ENCODE results near the gene BICRA. TPM values are rescaled to one million over a fixed set of nuclear protein-coding genes. Genes with fewer than 3 reads are reported as not detected.

The BICRA gene
- polyA plus RNA-seq, 1 of the 3 experiments (the other 2 are of a cell fraction) = 1.4 TPM

DNA sequence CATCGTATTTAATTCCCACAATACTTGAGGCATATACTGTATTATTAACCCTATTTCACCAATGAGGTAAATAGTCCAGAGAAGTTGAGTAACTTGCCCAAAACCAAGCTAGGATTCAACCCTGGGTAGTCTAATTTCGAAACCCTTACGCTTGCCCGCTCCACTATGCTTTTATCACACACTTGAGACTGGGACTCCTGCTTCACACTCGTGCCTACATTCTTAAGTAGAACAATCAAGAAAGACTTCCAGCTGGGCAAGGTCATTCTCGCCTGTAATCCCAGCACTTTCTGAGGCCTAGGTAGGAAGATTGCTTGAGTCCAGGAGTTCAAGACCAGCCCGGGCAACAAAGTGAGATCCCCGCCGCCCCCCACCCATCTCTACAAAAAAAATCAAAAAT, 39.6 kb upstream of the BICRA start:
- H3K9ac ChIP-seq = no peak overlapping the region
- H3K27me3 ChIP-seq (ENCODE audit: insufficient read depth) = no peaks in the 10 kb centered on the region
- no peaks in the 10 kb centered on the region; a peak in 1 of 4 replicates for H3K4me1 ChIP-seq (ENCODE audit: control insufficient read depth in 1 of 2, insufficient read depth in 2 of 2, low read depth in 1 of 2, low read length in 1 of 2)
- POLR2A ChIA-PET = no interaction called here
- no peaks in the 10 kb centered on the region for H3F3A ChIP-seq (replicated peaks; ENCODE audit: insufficient read depth)
- 86% methylated on average over 9 of the region's 9 CpGs for WGBS (ENCODE audit: low lambda C conversion rate)
- H3K4me2 ChIP-seq = no peak overlapping the region
- no peak overlapping the region for H2AFZ ChIP-seq (ENCODE audit: low read depth)
- no peaks in the 10 kb centered on the region for H3K9me3 ChIP-seq
- CTCF ChIA-PET = no interaction called here
- TF ChIP-seq, protein P1, sequence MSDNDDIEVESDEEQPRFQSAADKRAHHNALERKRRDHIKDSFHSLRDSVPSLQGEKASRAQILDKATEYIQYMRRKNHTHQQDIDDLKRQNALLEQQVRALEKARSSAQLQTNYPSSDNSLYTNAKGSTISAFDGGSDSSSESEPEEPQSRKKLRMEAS (IDR thresholded peaks at IDR 0.05; ENCODE audit: low read depth) = no peak
- no peak for TF ChIP-seq SIN3A (IDR thresholded peaks at IDR 0.05; ENCODE audit: borderline replicate concordance, low read depth, low read length)
- no peak for TF ChIP-seq RXRA (IDR thresholded peaks at IDR 0.05; ENCODE audit: borderline replicate concordance, low read depth)
- TF ChIP-seq TEAD4 (IDR thresholded peaks at IDR 0.05; ENCODE audit: borderline replicate concordance, insufficient read depth) = no peak
- TF ChIP-seq TCF12 (IDR thresholded peaks at IDR 0.05) = no peak
- no peak for TF ChIP-seq JUND (IDR thresholded peaks at IDR 0.05)
- H3K4me3 ChIP-seq (ENCODE audit: low read depth in 2 of 2, low read length in 1 of 2) = no peak overlapping the region
- no peak overlapping the region for H3K27ac ChIP-seq (ENCODE audit: low read depth in 2 of 2, low read length in 1 of 2)
- no peaks in the 10 kb centered on the region for H3K79me2 ChIP-seq (ENCODE audit: insufficient read depth)
- no peaks in the 10 kb centered on the region for H4K20me1 ChIP-seq (ENCODE audit: insufficient read depth)
- H3K36me3 ChIP-seq (replicated peaks in 1 of 2; ENCODE audit: control insufficient read depth in 1 of 2, insufficient read depth in 2 of 2, low read length in 1 of 2) = no peaks in the 10 kb centered on the region
- H3K9me2 ChIP-seq = no peaks in the 10 kb centered on the region
- no peak for DNase-seq

DNA sequence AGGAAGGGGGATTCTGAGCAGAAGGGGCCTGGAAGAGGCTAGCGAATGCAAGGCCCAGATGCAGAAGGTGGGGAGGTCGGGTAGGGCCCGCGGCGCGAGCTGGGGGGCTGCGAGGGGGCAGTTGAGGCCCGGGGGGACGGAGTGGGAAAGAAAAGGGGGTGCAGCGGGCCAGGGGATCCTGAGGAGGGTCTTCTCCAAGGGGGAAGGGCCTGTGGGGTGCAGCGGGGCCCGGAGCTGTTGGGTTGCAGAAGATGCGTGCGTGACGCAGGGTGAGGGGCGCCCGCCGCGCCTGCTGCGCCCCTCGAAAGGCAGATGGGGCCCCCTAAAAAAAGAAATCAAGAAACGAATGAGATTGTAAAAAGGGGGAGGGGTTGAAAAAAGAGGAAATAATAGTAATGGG, 36.3 kb upstream of the BICRA start:
- 85% methylated on average over 22 of the region's 22 CpGs for WGBS (ENCODE audit: low lambda C conversion rate)
- TF ChIP-seq RCOR1 (IDR thresholded peaks at IDR 0.05; ENCODE audit: low read length) (no peak), NRF1 (IDR thresholded peaks at IDR 0.05; ENCODE audit: low read depth, low read length) (no peak), TAF1 (IDR thresholded peaks at IDR 0.05; ENCODE audit: borderline replicate concordance, low read depth, low read length) (no peak), NFIC (IDR thresholded peaks at IDR 0.05; ENCODE audit: borderline replicate concordance) (no peak), EP300 (IDR thresholded peaks at IDR 0.05; ENCODE audit: borderline replicate concordance in 1 of 2, low read depth in 1 of 2, low read length in 1 of 2) (no peak), RAD21 (IDR thresholded peaks at IDR 0.05; ENCODE audit: low read length) (no peak), GATA2 (CRISPR knock-in tag; IDR thresholded peaks at IDR 0.05) (no peak), RFX5 (IDR thresholded peaks at IDR 0.05; ENCODE audit: low read length) (no peak), RXRA (IDR thresholded peaks at IDR 0.05; ENCODE audit: borderline replicate concordance, low read depth) (no peak), TCF12 (IDR thresholded peaks at IDR 0.05) (no peak), TEAD4 (IDR thresholded peaks at IDR 0.05; ENCODE audit: borderline replicate concordance, insufficient read depth) (no peak), FOXJ3 (CRISPR knock-in tag; IDR thresholded peaks at IDR 0.05) (no peak)
- TF ChIP-seq, protein P2, sequence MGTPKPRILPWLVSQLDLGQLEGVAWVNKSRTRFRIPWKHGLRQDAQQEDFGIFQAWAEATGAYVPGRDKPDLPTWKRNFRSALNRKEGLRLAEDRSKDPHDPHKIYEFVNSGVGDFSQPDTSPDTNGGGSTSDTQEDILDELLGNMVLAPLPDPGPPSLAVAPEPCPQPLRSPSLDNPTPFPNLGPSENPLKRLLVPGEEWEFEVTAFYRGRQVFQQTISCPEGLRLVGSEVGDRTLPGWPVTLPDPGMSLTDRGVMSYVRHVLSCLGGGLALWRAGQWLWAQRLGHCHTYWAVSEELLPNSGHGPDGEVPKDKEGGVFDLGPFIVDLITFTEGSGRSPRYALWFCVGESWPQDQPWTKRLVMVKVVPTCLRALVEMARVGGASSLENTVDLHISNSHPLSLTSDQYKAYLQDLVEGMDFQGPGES (IDR thresholded peaks at IDR 0.05; ENCODE audit: low read depth, low read length) = no peak
- TF ChIP-seq, protein P3, sequence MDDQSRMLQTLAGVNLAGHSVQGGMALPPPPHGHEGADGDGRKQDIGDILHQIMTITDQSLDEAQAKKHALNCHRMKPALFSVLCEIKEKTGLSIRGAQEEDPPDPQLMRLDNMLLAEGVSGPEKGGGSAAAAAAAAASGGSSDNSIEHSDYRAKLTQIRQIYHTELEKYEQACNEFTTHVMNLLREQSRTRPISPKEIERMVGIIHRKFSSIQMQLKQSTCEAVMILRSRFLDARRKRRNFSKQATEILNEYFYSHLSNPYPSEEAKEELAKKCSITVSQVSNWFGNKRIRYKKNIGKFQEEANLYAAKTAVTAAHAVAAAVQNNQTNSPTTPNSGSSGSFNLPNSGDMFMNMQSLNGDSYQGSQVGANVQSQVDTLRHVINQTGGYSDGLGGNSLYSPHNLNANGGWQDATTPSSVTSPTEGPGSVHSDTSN (IDR thresholded peaks at IDR 0.05) = no peak
- TF ChIP-seq, protein P1 (IDR thresholded peaks at IDR 0.05; ENCODE audit: low read depth) = no peak
- Histone ChIP-seq H3K27ac (ENCODE audit: low read depth in 2 of 2, low read length in 1 of 2) (no peak overlapping the region), H3K9ac (no peak overlapping the region), H3K4me3 (ENCODE audit: low read depth in 2 of 2, low read length in 1 of 2) (peak overlapping the region in 1 of 2 experiments; percentile 9; a peak in 1 of 4 replicates), H3K4me1 (ENCODE audit: control insufficient read depth in 1 of 2, insufficient read depth in 2 of 2, low read depth in 1 of 2, low read length in 1 of 2) (no peaks in the 10 kb centered on the region; a peak in 1 of 4 replicates), H3K9me3 (no peaks in the 10 kb centered on the region), H3K9me2 (no peaks in the 10 kb centered on the region), H3K4me2 (no peak overlapping the region), H3K36me3 (replicated peaks in 1 of 2; ENCODE audit: control insufficient read depth in 1 of 2, insufficient read depth in 2 of 2, low read length in 1 of 2) (no peaks in the 10 kb centered on the region), H2AFZ (ENCODE audit: low read depth) (no peak overlapping the region), H4K20me1 (ENCODE audit: insufficient read depth) (no peaks in the 10 kb centered on the region), H3F3A (replicated peaks; ENCODE audit: insufficient read depth) (no peaks in the 10 kb centered on the region), H3K27me3 (ENCODE audit: insufficient read depth) (no peaks in the 10 kb centered on the region), H3K79me2 (ENCODE audit: insufficient read depth) (no peaks in the 10 kb centered on the region)
- ChIA-PET POLR2A (no interaction called here), CTCF (no interaction called here)
- DNase-seq = no peak

All from SK-N-SH (cell line).